ENCODE results near the gene STAT4. TPM values are rescaled to one million over a fixed set of nuclear protein-coding genes. Genes with fewer than 3 reads are reported as not detected.

Gene STAT4
- total RNA-seq, 1 experiment from 2014 or later = 0.33 TPM

DNA sequence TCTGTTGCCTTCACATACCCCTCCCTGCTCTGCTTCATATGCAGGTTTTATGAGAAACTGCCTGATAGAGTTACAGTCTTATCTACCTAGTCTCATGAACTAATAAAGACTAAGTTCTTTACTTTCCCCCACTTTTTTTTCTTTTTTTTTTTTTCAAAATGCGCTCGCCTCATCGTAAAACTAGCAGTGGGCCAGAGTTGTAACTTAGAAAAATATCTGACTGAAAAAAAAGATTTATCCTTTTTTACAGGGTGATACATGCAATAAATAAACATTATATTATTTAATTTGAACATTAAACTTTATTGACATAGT is 83.9 kb downstream of the STAT4 start:
- H2BK120ac ChIP-seq (ENCODE audit: low read depth, low read length, poor library complexity, severe bottlenecking) = no peak overlapping the region
- H3K79me2 ChIP-seq (ENCODE audit: insufficient read depth, low read length) = no peaks in the 10 kb centered on the region
- H4K5ac ChIP-seq (ENCODE audit: insufficient read length, low read depth, low read length) = no peak overlapping the region
- H2BK12ac ChIP-seq (ENCODE audit: insufficient read length, low read depth, low read length) = no peak overlapping the region
- Mint-ChIP-seq H3K27me3 (ENCODE audit: low read depth) (no peaks in the 10 kb centered on the region), H3K4me1 (peaks cover 0 to 9% of the 10 kb centered on the region in 2 experiments; a peak in 2 of 4 replicates), H3K9me3 (no peaks in the 10 kb centered on the region), H3K27ac (no peak overlapping the region), H3K4me3 (no peak overlapping the region), H3K36me3 (ENCODE audit: insufficient read depth in 1 of 3, low read depth in 3 of 3) (no peaks in the 10 kb centered on the region)
- H4K20me1 ChIP-seq (ENCODE audit: control insufficient read depth, insufficient read depth, insufficient read length) = no peaks in the 10 kb centered on the region
- H3K4me2 ChIP-seq (ENCODE audit: insufficient read depth, insufficient read length, low read length) = no peak overlapping the region
- no peak overlapping the region for H3K4ac ChIP-seq (ENCODE audit: low read depth, low read length)
- no peak overlapping the region for H2AK5ac ChIP-seq (ENCODE audit: insufficient read length, low read length)
- no peak overlapping the region for H3K27ac ChIP-seq (ENCODE audit: insufficient read length, low read depth, low read length)
- no CpG with 5 or more reads among the region's 3 CpGs for whole genome bisulfite sequencing (ENCODE audit: extremely low coverage, insufficient read length, low lambda C conversion rate)
- H3K79me1 ChIP-seq (ENCODE audit: insufficient read depth, low read depth, low read length, poor library complexity, severe bottlenecking) = no peaks in the 10 kb centered on the region
- no peak overlapping the region for H3K14ac ChIP-seq (ENCODE audit: insufficient read depth, low read length)
- H3K9me3 ChIP-seq (ENCODE audit: control insufficient read depth, low read depth, low read length) = no peaks in the 10 kb centered on the region
- no peak overlapping the region for H3K18ac ChIP-seq (ENCODE audit: insufficient read length, low read depth, low read length)
- H3K27me3 ChIP-seq (ENCODE audit: insufficient read depth, low read length) = 0 out of 2 replicates have a peak, but pooled peaks cover 2% of the 10 kb centered on the region
- H3K23ac ChIP-seq (ENCODE audit: insufficient read length, low read depth, low read length) = no peak overlapping the region
- H2BK20ac ChIP-seq (ENCODE audit: low read depth, low read length, poor library complexity, severe bottlenecking) = no peak overlapping the region
- DNase-seq = no peak
- no peak overlapping the region for H4K8ac ChIP-seq (replicated peaks; ENCODE audit: insufficient read length, low read depth, low read length)
- H4K91ac ChIP-seq (ENCODE audit: insufficient read length, low read depth, low read length) = no peak overlapping the region
- TF ChIP-seq, protein P1, sequence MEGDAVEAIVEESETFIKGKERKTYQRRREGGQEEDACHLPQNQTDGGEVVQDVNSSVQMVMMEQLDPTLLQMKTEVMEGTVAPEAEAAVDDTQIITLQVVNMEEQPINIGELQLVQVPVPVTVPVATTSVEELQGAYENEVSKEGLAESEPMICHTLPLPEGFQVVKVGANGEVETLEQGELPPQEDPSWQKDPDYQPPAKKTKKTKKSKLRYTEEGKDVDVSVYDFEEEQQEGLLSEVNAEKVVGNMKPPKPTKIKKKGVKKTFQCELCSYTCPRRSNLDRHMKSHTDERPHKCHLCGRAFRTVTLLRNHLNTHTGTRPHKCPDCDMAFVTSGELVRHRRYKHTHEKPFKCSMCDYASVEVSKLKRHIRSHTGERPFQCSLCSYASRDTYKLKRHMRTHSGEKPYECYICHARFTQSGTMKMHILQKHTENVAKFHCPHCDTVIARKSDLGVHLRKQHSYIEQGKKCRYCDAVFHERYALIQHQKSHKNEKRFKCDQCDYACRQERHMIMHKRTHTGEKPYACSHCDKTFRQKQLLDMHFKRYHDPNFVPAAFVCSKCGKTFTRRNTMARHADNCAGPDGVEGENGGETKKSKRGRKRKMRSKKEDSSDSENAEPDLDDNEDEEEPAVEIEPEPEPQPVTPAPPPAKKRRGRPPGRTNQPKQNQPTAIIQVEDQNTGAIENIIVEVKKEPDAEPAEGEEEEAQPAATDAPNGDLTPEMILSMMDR (conservative IDR thresholded peaks at IDR 0.05) = no peak
- peaks cover 3% of the 10 kb centered on the region; the same call in 1 of the 2 replicates for H3K4me1 ChIP-seq (ENCODE audit: insufficient read depth, low read length)
- no peak overlapping the region for H3K56ac ChIP-seq (ENCODE audit: insufficient read length, low read depth, low read length)
- H3K9ac ChIP-seq (ENCODE audit: extremely low read depth, insufficient read length, low read length) = no peak overlapping the region
- H3T11ph ChIP-seq (ENCODE audit: low read length) = no peak overlapping the region
- no peak overlapping the region for H2BK15ac ChIP-seq (ENCODE audit: low read depth, low read length)
- H3K23me2 ChIP-seq (ENCODE audit: insufficient read length, low read depth, low read length, poor library complexity, severe bottlenecking) = no peaks in the 10 kb centered on the region
- no peak overlapping the region for H2BK5ac ChIP-seq (ENCODE audit: insufficient read length, low read length)
- no peak overlapping the region for H2AFZ ChIP-seq (ENCODE audit: low read length)
